Type B pancreatic cell (in vitro differentiated cells): ENCODE measurements around the gene TCEANC. TPM values are rescaled to one million over a fixed set of nuclear protein-coding genes. Genes with fewer than 3 reads are reported as not detected.
A peak's percentile ranks its signal among the peaks of the same experiment; 100 is the strongest.
"Not testable (repeated sequence)": the region's sequence is repeated elsewhere in the genome, so short reads cannot be mapped to it uniquely, and the experiment has no call there.

Experiments
- DNase-seq: peaks from one replicate; pipeline ENCODE4 v3.0.0; 2021; ENCODE audit warnings: mixed read lengths; ENCODE audit not compliant: unreplicated experiment; ENCODE audit errors: extremely low spot score
- H3K27ac Mint-ChIP-seq: 2 replicates; pipeline ENCODE4 v1.8.0; 2021; ENCODE audit warnings: mild to moderate bottlenecking, mixed read lengths
- H3K27me3 Mint-ChIP-seq: 2 replicates; pipeline ENCODE4 v1.8.0; 2021; ENCODE audit warnings: mixed read lengths
- H3K36me3 Mint-ChIP-seq: 2 replicates; pipeline ENCODE4 v1.8.0; 2021; ENCODE audit warnings: mixed read lengths
- H3K4me1 Mint-ChIP-seq: one replicate; pipeline ENCODE4 v1.8.0; 2021; ENCODE audit warnings: mixed read lengths; ENCODE audit not compliant: unreplicated experiment
- H3K4me3 Mint-ChIP-seq: 2 replicates; pipeline ENCODE4 v1.8.0; 2021; ENCODE audit warnings: mild to moderate bottlenecking, mixed read lengths
- H3K9me3 Mint-ChIP-seq: 2 replicates; pipeline ENCODE4 v1.8.0; 2021; ENCODE audit warnings: mixed read lengths
- CTCF ChIP-seq: fragments of 200-600 bp; sonication (generic); conservative IDR thresholded peaks from 2 replicates; pipeline ENCODE4 v1.5.0; 2021; ENCODE audit warnings: antibody characterized with exemption, mild to moderate bottlenecking
- total RNA-seq: library from RNA; stranded (reverse); gene quantifications from 2 replicates; pipeline ENCODE4 v1.2.1, GENCODE V29; 2021; ENCODE audit warnings: low replicate concordance

Gene TCEANC
- total RNA-seq, 1 donor from 2014 or later, result 4.6 TPM

GRCh38 chrX:13645464-13646153 lies 7.3 kb upstream of the TCEANC start:
- no peak overlapping the region for H3K27ac Mint-ChIP-seq
- DNase-seq, result no peak
- H3K36me3 Mint-ChIP-seq, result peaks cover 4% of the 10 kb centered on the region
- H3K27me3 Mint-ChIP-seq, result no peaks in the 10 kb centered on the region
- TF ChIP-seq CTCF, result no peak
- no peak overlapping the region for H3K4me3 Mint-ChIP-seq
- peaks cover 12% of the 10 kb centered on the region for H3K4me1 Mint-ChIP-seq
- peaks cover 8% of the 10 kb centered on the region for H3K9me3 Mint-ChIP-seq

GRCh38 chrX:13646154-13646549 lies 6.8 kb upstream of the TCEANC start:
- no peak for DNase-seq

GRCh38 chrX:13647709-13648212 lies 5.2 kb upstream of the TCEANC start:
- peak overlapping the region; percentile 57 for H3K4me3 Mint-ChIP-seq
- no peak for TF ChIP-seq CTCF
- H3K36me3 Mint-ChIP-seq, result peaks cover 4% of the 10 kb centered on the region
- peaks cover 13% of the 10 kb centered on the region for H3K9me3 Mint-ChIP-seq
- no peaks in the 10 kb centered on the region for H3K27me3 Mint-ChIP-seq
- peak overlapping the region; percentile 89 for H3K27ac Mint-ChIP-seq
- H3K4me1 Mint-ChIP-seq, result peaks cover 12% of the 10 kb centered on the region
- DNase-seq, result no peak

More at GRCh38 chrX:13646154-13646549, 6.8 kb upstream of the TCEANC start:
- Mint-ChIP-seq H3K9me3 (peaks cover 8% of the 10 kb centered on the region), H3K27me3 (no peaks in the 10 kb centered on the region), H3K4me1 (peaks cover 12% of the 10 kb centered on the region), H3K4me3 (no peak overlapping the region), H3K27ac (no peak overlapping the region), H3K36me3 (peaks cover 4% of the 10 kb centered on the region)
- TF ChIP-seq CTCF, result peak; percentile 73

GRCh38 chrX:13648336-13648735 lies 4.6 kb upstream of the TCEANC start:
- H3K9me3 Mint-ChIP-seq, result peaks cover 13% of the 10 kb centered on the region
- H3K4me3 Mint-ChIP-seq, DNase-seq, H3K27me3 Mint-ChIP-seq, H3K36me3 Mint-ChIP-seq: not testable (repeated sequence)
- H3K4me1 Mint-ChIP-seq, result peaks cover 12% of the 10 kb centered on the region
- peak overlapping the region; percentile 89 for H3K27ac Mint-ChIP-seq

GRCh38 chrX:13649838-13650237 lies 3.1 kb upstream of the TCEANC start:
- H3K9me3 Mint-ChIP-seq, result peaks cover 13% of the 10 kb centered on the region
- H3K4me3 Mint-ChIP-seq, result no peak overlapping the region
- peaks cover 12% of the 10 kb centered on the region for H3K4me1 Mint-ChIP-seq
- H3K27ac Mint-ChIP-seq, result no peak overlapping the region
- peaks cover 4% of the 10 kb centered on the region for H3K36me3 Mint-ChIP-seq
- TF ChIP-seq CTCF, result no peak
- no peak for DNase-seq
- H3K27me3 Mint-ChIP-seq, result no peaks in the 10 kb centered on the region

- no peak for TF ChIP-seq CTCF
- Mint-ChIP-seq H3K27ac (no peak overlapping the region), H3K27me3 (no peaks in the 10 kb centered on the region), H3K36me3 (peaks cover 4% of the 10 kb centered on the region), H3K4me1 (peaks cover 12% of the 10 kb centered on the region), H3K9me3 (peaks cover 13% of the 10 kb centered on the region), H3K4me3 (no peak overlapping the region)
- no peak for DNase-seq
These were observed 2.6 kb upstream of the TCEANC start for GRCh38 chrX:13650318-13650717.
